KMS-11 (cell line): ENCODE data around the gene ATM.

Experiments used
- H2AFZ ChIP-seq: fragments of 200-600 bp; sonication (generic); 2 replicates; pipeline ENCODE4 v1.6.1; 2016; ENCODE audit warnings: antibody characterized with exemption, mixed run types, low read depth
- H3K27ac ChIP-seq: fragments of 200-600 bp; sonication (generic); 2 replicates; pipeline ENCODE4 v1.6.1; 2016; ENCODE audit warnings: mild to moderate bottlenecking, mixed run types
- H3K27me3 ChIP-seq: fragments of 200-600 bp; sonication (generic); 2 replicates; pipeline ENCODE4 v1.6.1; 2017; ENCODE audit warnings: mild to moderate bottlenecking, low read depth, mixed run types, moderate library complexity; ENCODE audit not compliant: insufficient read depth
- H3K36me3 ChIP-seq: fragments of 200-600 bp; sonication (generic); 2 replicates; pipeline ENCODE4 v1.6.1; 2017; ENCODE audit warnings: mild to moderate bottlenecking, mixed run types; ENCODE audit not compliant: insufficient read depth
- H3K4me1 ChIP-seq: fragments of 200-600 bp; sonication (generic); 2 replicates; pipeline ENCODE4 v1.6.1; 2016; ENCODE audit warnings: mild to moderate bottlenecking, low read depth, mixed run types; ENCODE audit not compliant: poor library complexity, severe bottlenecking
- H3K4me2 ChIP-seq: fragments of 200-600 bp; sonication (generic); 2 replicates; pipeline ENCODE4 v1.7.0; 2016; ENCODE audit warnings: mild to moderate bottlenecking, mixed run types
- H3K4me3 ChIP-seq: fragments of 200-600 bp; sonication (generic); IDR thresholded peaks from 2 replicates; pipeline ENCODE4 v1.6.1; 2017; ENCODE audit warnings: low read depth, low read length, mixed read lengths; ENCODE audit not compliant: insufficient read depth
- H3K79me2 ChIP-seq: fragments of 200-600 bp; sonication (generic); 2 replicates; pipeline ENCODE4 v1.6.1; 2016; ENCODE audit warnings: low read depth, mixed run types; ENCODE audit not compliant: insufficient read depth
- H3K9ac ChIP-seq: fragments of 200-600 bp; sonication (generic); 2 replicates; pipeline ENCODE4 v1.6.1; 2016; ENCODE audit warnings: mild to moderate bottlenecking, mixed run types
- H4K20me1 ChIP-seq: fragments of 200-600 bp; sonication (generic); 2 replicates; pipeline ENCODE4 v1.6.1; 2016; ENCODE audit warnings: mild to moderate bottlenecking, mixed run types; ENCODE audit not compliant: insufficient read depth
- CTCF ChIP-seq: fragments of 200-600 bp; sonication (generic); conservative IDR thresholded peaks from 2 replicates; pipeline ENCODE4 v1.6.1; 2017; ENCODE audit warnings: low read depth, mild to moderate bottlenecking, antibody characterized with exemption, low read length, moderate library complexity, mixed read lengths

The ATM gene

GRCh38 chr11:108223348-108224149, 682 bp downstream of the ATM start:
- Histone ChIP-seq H3K4me2 (peak overlapping the region; percentile 92), H3K4me3 (no peak overlapping the region), H3K79me2 (peaks cover 71% of the 10 kb centered on the region), H3K4me1 (peaks cover 32% of the 10 kb centered on the region), H3K27me3 (no peaks in the 10 kb centered on the region), H3K9ac (peak overlapping the region; percentile 70), H3K36me3 (no peaks in the 10 kb centered on the region), H2AFZ (peak overlapping the region; percentile 72; the same call in 1 of the 2 replicates), H3K27ac (peak overlapping the region; percentile 78), H4K20me1 (no peaks in the 10 kb centered on the region)
- TF ChIP-seq CTCF: no peak

DNA sequence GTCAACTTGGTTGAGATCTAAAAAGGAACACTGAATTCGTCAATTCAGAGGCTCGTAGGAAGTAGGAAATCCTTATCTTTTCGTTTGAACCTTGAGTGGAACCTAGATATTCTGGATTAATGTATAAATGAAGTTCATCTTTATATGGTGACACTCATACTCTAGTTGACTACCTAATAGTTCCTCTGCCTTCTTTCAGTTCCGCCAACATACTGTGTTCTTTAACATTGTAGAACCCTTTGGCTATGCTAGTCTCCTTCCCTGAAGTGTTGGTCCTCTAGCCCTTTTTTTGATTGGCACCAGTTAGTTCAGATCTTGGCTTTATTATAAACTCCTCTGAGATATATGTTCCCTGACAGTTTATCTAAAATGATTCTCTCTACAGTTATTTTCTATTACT, 1.5 kb downstream of the ATM start:
- H3K27me3 ChIP-seq: no peaks in the 10 kb centered on the region

DNA sequence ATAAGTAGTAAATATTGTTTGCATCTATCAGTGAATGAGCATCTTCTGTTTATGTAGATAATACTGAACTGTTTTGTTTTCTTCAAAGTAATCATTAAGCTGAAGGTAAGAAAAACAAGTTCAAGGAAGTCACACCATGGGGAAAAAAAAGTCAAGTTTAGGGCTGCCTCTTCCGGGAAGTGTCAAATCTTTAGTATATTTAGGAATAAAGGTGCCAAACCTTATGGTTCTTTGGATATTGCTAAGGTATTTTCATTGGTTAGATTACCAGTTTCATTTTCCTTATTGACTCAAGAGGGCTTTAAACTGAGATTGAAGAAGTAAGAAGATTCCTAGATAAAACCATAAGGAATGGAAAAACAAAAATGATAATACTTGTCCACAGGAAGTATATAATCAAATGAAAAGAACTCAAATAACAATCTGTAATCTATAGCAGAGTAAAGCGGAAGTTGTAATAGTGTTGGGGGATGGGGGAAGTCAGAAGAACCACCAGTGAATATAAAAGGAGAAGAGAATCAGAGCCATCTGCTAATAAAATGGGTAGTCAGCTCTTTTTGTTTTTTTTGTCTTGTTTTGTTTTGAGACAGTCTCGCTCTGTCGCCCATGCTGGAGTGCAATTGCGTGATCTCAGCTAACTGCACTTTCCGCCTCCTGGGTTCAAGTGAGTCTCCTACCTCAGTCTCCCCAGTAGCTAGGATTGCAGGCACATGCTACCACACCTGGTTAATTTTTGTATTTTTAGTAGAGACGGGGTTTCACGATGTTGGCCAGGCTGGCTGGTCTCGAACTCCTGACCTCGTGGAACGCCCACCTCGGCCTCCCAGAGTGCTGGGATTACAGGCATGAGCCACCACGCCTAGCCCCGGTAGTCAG, 2.3 kb downstream of the ATM start:
- H3K4me3 ChIP-seq: no peak overlapping the region
- no peak overlapping the region for H2AFZ ChIP-seq
- no peaks in the 10 kb centered on the region for H3K27me3 ChIP-seq
- peak overlapping the region; percentile 92 for H3K4me2 ChIP-seq
- H3K36me3 ChIP-seq: no peaks in the 10 kb centered on the region
- peaks cover 27% of the 10 kb centered on the region for H3K4me1 ChIP-seq
- H3K9ac ChIP-seq: no peak overlapping the region
- H3K27ac ChIP-seq: no peak overlapping the region
- H3K79me2 ChIP-seq: peaks cover 55% of the 10 kb centered on the region
- TF ChIP-seq CTCF: no peak
- no peaks in the 10 kb centered on the region for H4K20me1 ChIP-seq

More for the DNA sequence above, 1.5 kb downstream of the ATM start:
- H3K27ac ChIP-seq: peak overlapping the region; percentile 78; the same call in 1 of the 2 replicates
- H3K4me1 ChIP-seq: peaks cover 32% of the 10 kb centered on the region
- peak overlapping the region; percentile 92 for H3K4me2 ChIP-seq
- H3K4me3 ChIP-seq: no peak overlapping the region
- no peaks in the 10 kb centered on the region for H3K36me3 ChIP-seq
- no peaks in the 10 kb centered on the region for H4K20me1 ChIP-seq
- H3K9ac ChIP-seq: peak overlapping the region; percentile 70; the same call in 1 of the 2 replicates
- no peak overlapping the region for H2AFZ ChIP-seq
- H3K79me2 ChIP-seq: peaks cover 63% of the 10 kb centered on the region
- TF ChIP-seq CTCF: no peak

GRCh38 chr11:108226036-108226435, 3.2 kb downstream of the ATM start:
- H3K27ac ChIP-seq: no peak overlapping the region
- no peaks in the 10 kb centered on the region for H4K20me1 ChIP-seq
- peaks cover 46% of the 10 kb centered on the region for H3K79me2 ChIP-seq
- H3K4me3 ChIP-seq: no peak overlapping the region
- no peak overlapping the region for H3K9ac ChIP-seq
- TF ChIP-seq CTCF: no peak
- H3K4me1 ChIP-seq: peaks cover 18% of the 10 kb centered on the region
- H3K36me3 ChIP-seq: no peaks in the 10 kb centered on the region
- H3K27me3 ChIP-seq: no peaks in the 10 kb centered on the region
- H3K4me2 ChIP-seq: no peak overlapping the region
- no peak overlapping the region for H2AFZ ChIP-seq
